ENCODE measurements around the gene GRAMD4. TPM values are rescaled to one million over a fixed set of nuclear protein-coding genes. Genes with fewer than 3 reads are reported as not detected.

GRAMD4 gene
- total and polyA plus RNA-seq, 2 donors (not counting 1 experiment from before 2014, with no cell fraction given), result 17.0 to 88.1 TPM

DNA sequence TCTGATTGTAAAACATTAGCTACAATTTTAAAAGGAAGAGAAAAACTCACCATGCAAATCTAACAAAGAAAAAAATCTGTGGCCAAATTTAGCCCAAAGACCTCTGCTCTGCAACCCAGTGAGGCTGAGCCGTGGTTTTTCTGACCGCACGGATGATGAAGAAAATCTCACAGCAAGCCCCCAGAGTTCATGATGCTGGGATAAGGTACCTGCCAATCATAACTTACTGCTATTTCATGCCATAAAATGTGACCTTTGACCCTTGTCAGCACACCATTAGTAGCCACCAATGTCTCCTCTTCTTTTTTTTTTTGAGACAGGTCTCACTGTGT, 106.8 kb downstream of the GRAMD4 start:
- peaks cover 99% of the 10 kb centered on the region for H3K79me2 ChIP-seq (ENCODE audit: control insufficient read depth, insufficient read depth, low read length)
- H3K27me3 ChIP-seq (replicated peaks in 1 of 4; ENCODE audit: control extremely low read depth in 1 of 4, control insufficient read depth in 3 of 4, insufficient read depth in 4 of 4, low read length in 3 of 4), result no peaks in the 10 kb centered on the region
- H3K4me1 Mint-ChIP-seq, result peaks cover 37% of the 10 kb centered on the region
- H3K27ac ChIP-seq (ENCODE audit: low read length in 2 of 2), result no peak overlapping the region
- H2AFZ ChIP-seq (ENCODE audit: insufficient read depth, low read depth, low read length, poor library complexity, severe bottlenecking), result no peak overlapping the region
- TF ChIP-seq, protein P1, sequence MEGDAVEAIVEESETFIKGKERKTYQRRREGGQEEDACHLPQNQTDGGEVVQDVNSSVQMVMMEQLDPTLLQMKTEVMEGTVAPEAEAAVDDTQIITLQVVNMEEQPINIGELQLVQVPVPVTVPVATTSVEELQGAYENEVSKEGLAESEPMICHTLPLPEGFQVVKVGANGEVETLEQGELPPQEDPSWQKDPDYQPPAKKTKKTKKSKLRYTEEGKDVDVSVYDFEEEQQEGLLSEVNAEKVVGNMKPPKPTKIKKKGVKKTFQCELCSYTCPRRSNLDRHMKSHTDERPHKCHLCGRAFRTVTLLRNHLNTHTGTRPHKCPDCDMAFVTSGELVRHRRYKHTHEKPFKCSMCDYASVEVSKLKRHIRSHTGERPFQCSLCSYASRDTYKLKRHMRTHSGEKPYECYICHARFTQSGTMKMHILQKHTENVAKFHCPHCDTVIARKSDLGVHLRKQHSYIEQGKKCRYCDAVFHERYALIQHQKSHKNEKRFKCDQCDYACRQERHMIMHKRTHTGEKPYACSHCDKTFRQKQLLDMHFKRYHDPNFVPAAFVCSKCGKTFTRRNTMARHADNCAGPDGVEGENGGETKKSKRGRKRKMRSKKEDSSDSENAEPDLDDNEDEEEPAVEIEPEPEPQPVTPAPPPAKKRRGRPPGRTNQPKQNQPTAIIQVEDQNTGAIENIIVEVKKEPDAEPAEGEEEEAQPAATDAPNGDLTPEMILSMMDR (IDR thresholded peaks at IDR 0.05), result no peak
- no peak for TF ChIP-seq EZH2 (IDR thresholded peaks at IDR 0.05; ENCODE audit: borderline replicate concordance, insufficient read depth, low read depth, low read length, poor library complexity, severe bottlenecking)
- H3K4me3 ChIP-seq (ENCODE audit: control extremely low read depth in 1 of 5, extremely low read depth in 1 of 5, insufficient read depth in 1 of 5, low read depth in 2 of 5, low read length in 4 of 5), result no peak overlapping the region
- H3K27me3 Mint-ChIP-seq, result no peaks in the 10 kb centered on the region
- peaks cover 7 to 15% of the 10 kb centered on the region in 2 donors for H3K4me1 ChIP-seq (ENCODE audit: control insufficient read depth in 2 of 2, insufficient read depth in 2 of 2, low read length in 2 of 2)
- POLR2A ChIA-PET, result interaction anchor here (0.8 kb wide), 1 partner anchor 9 kb away, joined by 4 read pairs; no protein-coding TSS in a partner anchor
- intact Hi-C loops (cut with micrococcal nuclease), result no loop called here
- peaks cover 93% of the 10 kb centered on the region for H4K20me1 ChIP-seq (ENCODE audit: control insufficient read depth, insufficient read depth, low read length, poor library complexity, severe bottlenecking)
- peak overlapping the region; percentile 27 for H3K4me2 ChIP-seq (replicated peaks; ENCODE audit: low read depth, low read length, poor library complexity, severe bottlenecking)
- H3K36me3 ChIP-seq (replicated peaks in 1 of 2; ENCODE audit: control extremely low read depth in 1 of 2, control insufficient read depth in 1 of 2, extremely low read depth in 1 of 2, insufficient read depth in 2 of 2, low read length in 1 of 2), result peaks cover 2 to 36% of the 10 kb centered on the region in 2 experiments
- peak overlapping the region; percentile 49 for H3K4me3 Mint-ChIP-seq
- no peaks in the 10 kb centered on the region for H3K9me3 Mint-ChIP-seq (ENCODE audit: insufficient read depth)
- 57% methylated on average over 3 of the region's 3 CpGs for WGBS (ENCODE audit: insufficient coverage)
- peak overlapping the region; percentile 21 for H3K27ac Mint-ChIP-seq
- CTCF ChIA-PET, result interaction anchor here (0.6 to 1.3 kb wide), 3 partner anchors 12 to 164 kb away, joined by 3 to 4 read pairs (median 3); no protein-coding TSS in a partner anchor
- ATAC-seq (ENCODE audit: low read depth) (no peak), DNase-seq (no peak)
- H3K9me3 ChIP-seq (ENCODE audit: control extremely low read depth in 1 of 3, control insufficient read depth in 2 of 3, insufficient read depth in 1 of 3, low read length in 2 of 3), result no peaks in the 10 kb centered on the region
- H3K9ac ChIP-seq (ENCODE audit: low read length), result no peak overlapping the region

DNA sequence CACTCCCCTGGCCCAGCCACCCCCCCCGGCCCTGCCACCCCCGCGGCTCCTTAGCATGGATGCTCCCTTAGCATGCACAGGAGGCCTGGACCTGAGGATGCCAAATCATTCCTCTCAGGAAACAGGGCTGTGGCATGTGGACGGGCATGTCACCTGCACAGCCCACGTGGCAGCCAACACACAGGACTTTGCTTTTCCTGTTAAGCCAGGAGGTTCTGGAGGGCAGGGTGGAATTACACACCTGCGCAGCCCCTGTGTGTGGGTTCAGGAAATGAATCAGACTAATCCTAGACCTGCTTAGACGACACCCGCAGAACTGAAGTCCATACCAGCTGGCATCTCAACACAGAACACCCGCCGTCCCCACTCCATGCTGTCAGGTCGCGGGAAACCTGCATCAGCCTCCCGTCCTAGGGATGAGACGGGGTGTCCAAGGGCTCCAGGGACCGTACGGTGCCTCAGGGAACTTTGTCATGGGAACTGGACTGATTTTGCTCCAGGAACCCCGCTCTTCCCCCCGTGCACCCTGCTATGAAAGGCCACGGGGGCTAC, 107.7 kb downstream of the GRAMD4 start:
- Histone ChIP-seq H3K79me2 (ENCODE audit: control insufficient read depth, insufficient read depth, low read length) (peaks cover 99% of the 10 kb centered on the region), H3K27ac (ENCODE audit: low read length in 2 of 2) (no peak overlapping the region), H3K4me2 (replicated peaks; ENCODE audit: low read depth, low read length, poor library complexity, severe bottlenecking) (no peak overlapping the region), H4K20me1 (ENCODE audit: control insufficient read depth, insufficient read depth, low read length, poor library complexity, severe bottlenecking) (peaks cover 93% of the 10 kb centered on the region), H3K27me3 (replicated peaks in 1 of 4; ENCODE audit: control extremely low read depth in 1 of 4, control insufficient read depth in 3 of 4, insufficient read depth in 4 of 4, low read length in 3 of 4) (no peaks in the 10 kb centered on the region), H3K4me1 (ENCODE audit: control insufficient read depth in 2 of 2, insufficient read depth in 2 of 2, low read length in 2 of 2) (peaks cover 7 to 15% of the 10 kb centered on the region in 2 donors), H3K4me3 (ENCODE audit: control extremely low read depth in 1 of 5, extremely low read depth in 1 of 5, insufficient read depth in 1 of 5, low read depth in 2 of 5, low read length in 4 of 5) (no peak overlapping the region), H3K9ac (ENCODE audit: low read length) (no peak overlapping the region), H3K9me3 (ENCODE audit: control extremely low read depth in 1 of 3, control insufficient read depth in 2 of 3, insufficient read depth in 1 of 3, low read length in 2 of 3) (no peaks in the 10 kb centered on the region), H2AFZ (ENCODE audit: insufficient read depth, low read depth, low read length, poor library complexity, severe bottlenecking) (no peak overlapping the region), H3K36me3 (replicated peaks in 1 of 2; ENCODE audit: control extremely low read depth in 1 of 2, control insufficient read depth in 1 of 2, extremely low read depth in 1 of 2, insufficient read depth in 2 of 2, low read length in 1 of 2) (peaks cover 2 to 35% of the 10 kb centered on the region in 2 experiments)
- WGBS (ENCODE audit: insufficient coverage), result 87% methylated on average over 17 of the region's 19 CpGs
- H3K9me3 Mint-ChIP-seq (ENCODE audit: insufficient read depth), result no peaks in the 10 kb centered on the region
- H3K27me3 Mint-ChIP-seq, result no peaks in the 10 kb centered on the region
- no peak overlapping the region for H3K4me3 Mint-ChIP-seq
- ATAC-seq (ENCODE audit: low read depth) (no peak), DNase-seq (no peak)
- H3K4me1 Mint-ChIP-seq, result peaks cover 39% of the 10 kb centered on the region
- TF ChIP-seq, protein P1 (IDR thresholded peaks at IDR 0.05), result no peak
- no peak for TF ChIP-seq EZH2 (IDR thresholded peaks at IDR 0.05; ENCODE audit: borderline replicate concordance, insufficient read depth, low read depth, low read length, poor library complexity, severe bottlenecking)
- POLR2A ChIA-PET, result no interaction called here
- no peak overlapping the region for H3K27ac Mint-ChIP-seq
- CTCF ChIA-PET, result interaction anchor here (1.7 kb wide), 1 partner anchor 164 kb away, joined by 8 read pairs; no protein-coding TSS in a partner anchor
- intact Hi-C loops (cut with micrococcal nuclease), result no loop called here

All from B cell (primary cell).